PFSK-1 (cell line): Measurements from ENCODE around the gene OR1F1.

Source experiments
- FOXP2 ChIP-seq: optimal IDR thresholded peaks from 2 replicates; pipeline ENCODE3; 2011; ENCODE audit warnings: borderline replicate concordance, control low read depth, inconsistent platforms; ENCODE audit not compliant: insufficient read depth; ENCODE audit errors: extremely low read length, extremely low read depth
- POLR2AphosphoS5 ChIP-seq: IDR thresholded peaks from 2 replicates; pipeline ENCODE4 v1.6.1; 2012; ENCODE audit warnings: low read depth, mild to moderate bottlenecking, control low read depth, low read length, moderate library complexity
- REST ChIP-seq, 2 experiments: IDR thresholded peaks; 2 replicates each; pipeline versions ENCODE4 v1.6.1 to v1.8.0; 2011 to 2012; ENCODE audit warnings: low read depth in 2 of 2, low read length in 2 of 2, control low read depth in 1 of 2, inconsistent platforms in 1 of 2, mild to moderate bottlenecking in 1 of 2, moderate library complexity in 1 of 2; ENCODE audit not compliant: insufficient read depth in 1 of 2
- SIN3A ChIP-seq: IDR thresholded peaks from 2 replicates; pipeline ENCODE4 v1.6.1; 2012; ENCODE audit warnings: mild to moderate bottlenecking, low read length, moderate library complexity, borderline replicate concordance; ENCODE audit not compliant: insufficient read depth
- TAF1 ChIP-seq: IDR thresholded peaks from 2 replicates; pipeline ENCODE4 v1.6.1; 2012; ENCODE audit warnings: low read length, control low read depth, borderline replicate concordance; ENCODE audit not compliant: insufficient read depth

OR1F1 gene

DNA sequence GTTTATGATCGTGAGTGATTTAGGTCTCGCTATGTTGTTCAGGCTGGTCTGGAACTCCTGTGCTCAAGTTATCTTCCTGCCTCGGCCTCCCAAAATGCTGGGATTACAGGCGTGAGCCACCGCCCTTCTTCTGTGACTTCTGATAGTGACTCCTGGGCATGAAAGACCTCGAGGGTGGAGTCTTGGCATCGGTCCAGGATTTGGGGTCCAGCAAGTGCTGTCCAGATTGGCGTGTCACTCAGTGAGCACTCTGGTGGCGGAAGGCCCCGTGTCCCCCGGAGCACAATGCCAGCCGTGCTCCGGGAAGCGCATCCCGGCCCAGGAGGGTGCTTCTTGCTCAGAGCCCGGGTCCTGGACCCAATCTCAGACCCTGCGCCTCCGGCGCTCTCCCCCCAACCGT, 6.8 kb downstream of the OR1F1 start:
- TF ChIP-seq TAF1 (no peak), REST (IDR thresholded peaks at IDR 0.05; ENCODE audit: insufficient read depth in 1 of 2, low read depth in 2 of 2, low read length in 2 of 2) (no peak), POLR2AphosphoS5 (no peak), FOXP2 (no peak), SIN3A (no peak)

DNA sequence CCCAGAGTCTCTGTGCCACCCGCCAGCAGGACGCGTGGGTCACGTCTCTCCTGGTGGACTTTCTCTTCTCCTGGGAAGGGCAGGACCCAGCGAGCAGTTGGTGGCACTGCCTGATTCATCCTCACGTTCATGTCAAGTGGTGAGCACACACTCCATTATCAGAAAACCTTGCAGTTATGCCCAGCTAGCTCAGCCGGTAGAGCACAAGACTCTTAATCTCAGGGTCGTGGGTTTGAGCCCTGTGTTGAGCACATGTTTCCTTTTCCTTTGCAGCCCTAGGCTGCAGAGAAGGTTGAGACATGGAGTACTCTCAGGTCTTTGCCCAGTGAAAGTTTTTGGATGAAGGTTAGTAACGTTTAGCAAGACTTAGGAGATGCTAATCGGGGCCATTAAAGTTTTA, 8.0 kb downstream of the OR1F1 start:
- TF ChIP-seq FOXP2 (no peak), REST (IDR thresholded peaks at IDR 0.05; ENCODE audit: insufficient read depth in 1 of 2, low read depth in 2 of 2, low read length in 2 of 2) (no peak), POLR2AphosphoS5 (no peak)

GRCh38 chr16:3198334-3199072, 10.5 kb downstream of the OR1F1 start:
- TF ChIP-seq TAF1: no peak
- no peak for TF ChIP-seq REST (IDR thresholded peaks at IDR 0.05; ENCODE audit: insufficient read depth in 1 of 2, low read depth in 2 of 2, low read length in 2 of 2)
- no peak for TF ChIP-seq FOXP2
- TF ChIP-seq POLR2AphosphoS5: no peak
- no peak for TF ChIP-seq SIN3A

DNA sequence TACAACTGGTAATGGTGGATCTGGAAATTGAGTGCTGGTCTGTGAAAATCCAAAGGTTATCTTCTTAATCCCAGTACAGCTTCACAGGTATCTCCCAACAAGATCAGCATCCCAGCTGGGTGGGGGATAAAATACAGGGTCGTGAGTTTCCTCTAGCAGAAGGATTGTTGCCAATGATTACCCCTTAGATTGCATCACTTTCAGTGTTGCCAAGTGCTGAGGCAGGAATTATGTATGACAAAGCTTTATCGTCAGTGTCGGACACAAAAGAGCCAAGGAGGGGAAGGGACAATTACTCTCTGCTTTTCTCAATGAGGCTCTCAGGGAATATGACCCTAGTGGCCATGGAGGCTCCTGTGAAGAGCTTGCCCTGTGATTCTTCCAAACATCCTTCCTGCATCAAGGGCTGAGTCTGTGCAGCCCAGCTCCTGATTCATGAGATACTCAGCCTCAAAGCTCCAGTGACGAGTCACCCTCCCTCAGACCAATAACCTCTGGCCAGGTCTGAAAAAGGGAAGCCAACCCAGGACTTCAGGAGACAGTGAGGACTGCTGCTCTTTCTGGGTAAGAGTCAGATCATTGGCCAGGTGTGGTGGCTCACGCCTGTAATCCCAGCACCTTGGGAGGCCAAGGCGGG, 15.0 kb downstream of the OR1F1 start:
- TF ChIP-seq POLR2AphosphoS5 (no peak), TAF1 (no peak), FOXP2 (no peak), SIN3A (no peak), REST (IDR thresholded peaks at IDR 0.05; ENCODE audit: insufficient read depth in 1 of 2, low read depth in 2 of 2, low read length in 2 of 2) (no peak)
